WTC11 (cell line): ENCODE data around the gene PHACTR3.

Experiments
- SMAD4 ChIP-seq: sonication (generic); formaldehyde crosslinking; IDR thresholded peaks from 2 replicates; pipeline ENCODE4 v1.8.0; 2022; ENCODE audit warnings: mild to moderate bottlenecking, missing genetic modification reagents
- TEAD1 ChIP-seq: sonication (generic); formaldehyde crosslinking; IDR thresholded peaks from 2 replicates; pipeline ENCODE4 v1.8.0; 2022; ENCODE audit warnings: mild to moderate bottlenecking, missing genetic modification reagents
- TF ChIP-seq, protein P1 (sequence below): fragments of 200-600 bp; IDR thresholded peaks from 2 replicates; pipeline ENCODE4 v1.8.0; 2022; ENCODE audit warnings: antibody characterized with exemption
- TF ChIP-seq, protein P2 (sequence below): sonication (generic); formaldehyde crosslinking; IDR thresholded peaks from 2 replicates; pipeline ENCODE4 v1.8.1; 2022; ENCODE audit warnings: low read depth, missing genetic modification reagents, borderline replicate concordance

DNA sequence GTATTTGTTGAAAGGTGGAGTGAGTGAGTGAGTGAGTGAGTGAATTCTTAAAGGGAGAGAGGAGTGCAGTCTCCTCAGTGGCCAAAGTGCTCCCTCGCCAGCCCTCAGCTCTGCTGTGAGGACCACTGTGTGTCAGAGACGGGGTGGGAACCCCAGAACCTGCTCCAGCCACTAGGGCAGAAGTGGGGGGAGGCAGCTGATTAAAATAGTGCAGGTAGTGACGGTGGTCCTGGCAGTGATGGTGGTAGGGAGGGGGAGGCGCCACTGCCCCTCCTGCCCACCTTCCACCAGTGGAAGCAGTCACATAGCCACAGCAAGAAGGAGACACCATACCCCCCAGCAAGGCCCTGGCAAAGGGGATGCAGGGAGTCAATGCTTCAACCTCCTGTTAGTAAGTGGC, 133.5 kb downstream of the PHACTR3 start:
- TF ChIP-seq, protein P1, sequence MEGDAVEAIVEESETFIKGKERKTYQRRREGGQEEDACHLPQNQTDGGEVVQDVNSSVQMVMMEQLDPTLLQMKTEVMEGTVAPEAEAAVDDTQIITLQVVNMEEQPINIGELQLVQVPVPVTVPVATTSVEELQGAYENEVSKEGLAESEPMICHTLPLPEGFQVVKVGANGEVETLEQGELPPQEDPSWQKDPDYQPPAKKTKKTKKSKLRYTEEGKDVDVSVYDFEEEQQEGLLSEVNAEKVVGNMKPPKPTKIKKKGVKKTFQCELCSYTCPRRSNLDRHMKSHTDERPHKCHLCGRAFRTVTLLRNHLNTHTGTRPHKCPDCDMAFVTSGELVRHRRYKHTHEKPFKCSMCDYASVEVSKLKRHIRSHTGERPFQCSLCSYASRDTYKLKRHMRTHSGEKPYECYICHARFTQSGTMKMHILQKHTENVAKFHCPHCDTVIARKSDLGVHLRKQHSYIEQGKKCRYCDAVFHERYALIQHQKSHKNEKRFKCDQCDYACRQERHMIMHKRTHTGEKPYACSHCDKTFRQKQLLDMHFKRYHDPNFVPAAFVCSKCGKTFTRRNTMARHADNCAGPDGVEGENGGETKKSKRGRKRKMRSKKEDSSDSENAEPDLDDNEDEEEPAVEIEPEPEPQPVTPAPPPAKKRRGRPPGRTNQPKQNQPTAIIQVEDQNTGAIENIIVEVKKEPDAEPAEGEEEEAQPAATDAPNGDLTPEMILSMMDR = no peak
- TF ChIP-seq, protein P2, sequence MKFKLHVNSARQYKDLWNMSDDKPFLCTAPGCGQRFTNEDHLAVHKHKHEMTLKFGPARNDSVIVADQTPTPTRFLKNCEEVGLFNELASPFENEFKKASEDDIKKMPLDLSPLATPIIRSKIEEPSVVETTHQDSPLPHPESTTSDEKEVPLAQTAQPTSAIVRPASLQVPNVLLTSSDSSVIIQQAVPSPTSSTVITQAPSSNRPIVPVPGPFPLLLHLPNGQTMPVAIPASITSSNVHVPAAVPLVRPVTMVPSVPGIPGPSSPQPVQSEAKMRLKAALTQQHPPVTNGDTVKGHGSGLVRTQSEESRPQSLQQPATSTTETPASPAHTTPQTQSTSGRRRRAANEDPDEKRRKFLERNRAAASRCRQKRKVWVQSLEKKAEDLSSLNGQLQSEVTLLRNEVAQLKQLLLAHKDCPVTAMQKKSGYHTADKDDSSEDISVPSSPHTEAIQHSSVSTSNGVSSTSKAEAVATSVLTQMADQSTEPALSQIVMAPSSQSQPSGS (CRISPR knock-in tag) = no peak
- TF ChIP-seq TEAD1 (CRISPR knock-in tag) (no peak), SMAD4 (CRISPR knock-in tag) (no peak)
